PFSK-1 (cell line): ENCODE measurements around the gene FAM171A1.

Experiments
- SIN3A ChIP-seq: IDR thresholded peaks from 2 replicates; pipeline ENCODE4 v1.6.1; 2012; ENCODE audit warnings: mild to moderate bottlenecking, low read length, moderate library complexity, borderline replicate concordance; ENCODE audit not compliant: insufficient read depth
- TAF1 ChIP-seq: IDR thresholded peaks from 2 replicates; pipeline ENCODE4 v1.6.1; 2012; ENCODE audit warnings: low read length, control low read depth, borderline replicate concordance; ENCODE audit not compliant: insufficient read depth

DNA sequence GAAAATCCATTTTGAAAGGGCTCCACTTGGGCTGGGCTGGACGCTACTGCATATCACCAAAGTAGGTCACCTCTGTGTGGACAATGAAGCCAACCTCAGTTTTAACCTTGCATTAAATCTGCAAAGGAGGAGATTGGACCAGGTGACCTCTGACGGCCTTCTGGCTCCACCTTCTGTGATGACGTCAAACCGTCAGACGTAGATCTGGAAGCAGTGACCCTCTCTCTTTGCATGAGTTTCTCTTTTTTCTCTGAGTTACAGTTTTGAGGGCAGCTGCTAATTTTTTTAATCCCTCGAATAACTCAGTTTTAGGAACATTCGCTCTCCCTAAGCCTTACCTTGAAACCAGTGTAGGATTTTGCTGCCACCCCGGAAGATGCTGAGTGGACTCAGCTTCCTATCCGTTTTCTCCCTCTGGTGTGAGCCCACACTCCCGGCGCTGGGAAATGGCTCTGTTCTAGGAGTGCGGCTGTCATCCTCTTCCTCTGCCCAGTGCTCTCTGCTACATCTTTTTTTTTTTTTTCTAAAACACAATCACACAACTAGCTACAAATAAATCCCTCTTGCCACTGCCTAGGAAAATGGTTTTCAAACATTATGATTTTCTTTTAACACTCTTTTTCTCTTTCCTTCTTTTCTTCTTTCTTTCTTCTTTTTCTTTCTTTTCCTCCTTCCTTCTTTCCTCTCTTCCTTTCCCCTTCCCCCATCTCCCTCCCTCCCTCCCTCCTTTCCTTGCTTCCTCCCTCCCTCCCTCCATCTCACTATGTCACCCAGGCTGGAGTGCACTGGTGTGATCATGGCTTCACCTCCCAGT lies 174.9 kb downstream of the FAM171A1 start:
- TF ChIP-seq SIN3A (no peak), TAF1 (no peak)
